NCI-H1092 (cell line): ENCODE results near the gene TBCD.

Experiments used
- DNase-seq: peaks from one replicate; lab custom pipeline; 2025; lab: John Stamatoyannopoulos, UW

Gene TBCD

GRCh38 chr17:82871776-82872561 lies 120.1 kb downstream of the TBCD start:
- no peak for DNase-seq

GRCh38 chr17:82872591-82873520 lies 121.0 kb downstream of the TBCD start:
- no peak for DNase-seq

- DNase-seq: no peak
Observed at GRCh38 chr17:82873521-82873920, 121.7 kb downstream of the TBCD start.

- no peak for DNase-seq
Observed at GRCh38 chr17:82874011-82874835, 122.4 kb downstream of the TBCD start.

GRCh38 chr17:82875407-82875856 lies 123.6 kb downstream of the TBCD start:
- DNase-seq: no peak

- no peak for DNase-seq
Observed at GRCh38 chr17:82876149-82876548, 124.3 kb downstream of the TBCD start.

GRCh38 chr17:82876602-82877379 lies 124.9 kb downstream of the TBCD start:
- DNase-seq: no peak

GRCh38 chr17:82878527-82878926 lies 126.7 kb downstream of the TBCD start:
- DNase-seq: no peak

GRCh38 chr17:82879241-82879640 lies 127.4 kb downstream of the TBCD start:
- DNase-seq: no peak

GRCh38 chr17:82880620-82881323 lies 128.9 kb downstream of the TBCD start:
- no peak for DNase-seq

GRCh38 chr17:82881324-82881823 lies 129.5 kb downstream of the TBCD start:
- no peak for DNase-seq

GRCh38 chr17:82881900-82882714 lies 130.2 kb downstream of the TBCD start:
- no peak for DNase-seq

- DNase-seq: no peak
Observed at GRCh38 chr17:82882715-82883418, 131.0 kb downstream of the TBCD start.

- DNase-seq: no peak
Observed at GRCh38 chr17:82883419-82884031, 131.7 kb downstream of the TBCD start.

- no peak for DNase-seq
Observed at GRCh38 chr17:82884341-82884969, 132.6 kb downstream of the TBCD start.

- no peak for DNase-seq
Observed at GRCh38 chr17:82884970-82885353, 133.1 kb downstream of the TBCD start.

- DNase-seq: no peak
Observed at GRCh38 chr17:82887255-82888164, 135.6 kb downstream of the TBCD start.
